HG02885 (cell line): ENCODE data around the gene PPP1CA.

Source experiments
- ATAC-seq: cut with Tn5 transposase; IDR thresholded peaks from one replicate; pipeline ENCODE4 v1.9.1; 2021; ENCODE audit warnings: mild to moderate bottlenecking; ENCODE audit not compliant: unreplicated experiment, poor library complexity

Gene PPP1CA

GRCh38 chr11:67390947-67391303 is 10.7 kb downstream of the PPP1CA start:
- ATAC-seq = no peak

- no peak for ATAC-seq
Observed at GRCh38 chr11:67389477-67389876, 12.2 kb downstream of the PPP1CA start.

- ATAC-seq = no peak
Observed at GRCh38 chr11:67387518-67387917, 14.1 kb downstream of the PPP1CA start.

GRCh38 chr11:67387069-67387468 is 14.6 kb downstream of the PPP1CA start:
- no peak for ATAC-seq

GRCh38 chr11:67384851-67385366 is 16.7 kb downstream of the PPP1CA start:
- ATAC-seq = no peak

- no peak for ATAC-seq
Observed at GRCh38 chr11:67382276-67383136, 19.2 kb downstream of the PPP1CA start.

- no peak for ATAC-seq
Observed at GRCh38 chr11:67381244-67381972, 20.2 kb downstream of the PPP1CA start.

GRCh38 chr11:67379061-67380058 is 22.3 kb downstream of the PPP1CA start:
- ATAC-seq = no peak

GRCh38 chr11:67378544-67378943 is 23.1 kb downstream of the PPP1CA start:
- no peak for ATAC-seq

GRCh38 chr11:67376873-67377808 is 24.5 kb downstream of the PPP1CA start:
- no peak for ATAC-seq

GRCh38 chr11:67376063-67376820 is 25.4 kb downstream of the PPP1CA start:
- ATAC-seq = no peak

- ATAC-seq = no peak
Observed at GRCh38 chr11:67375320-67376055, 26.2 kb downstream of the PPP1CA start.

- ATAC-seq = no peak
Observed at GRCh38 chr11:67374571-67375281, 26.9 kb downstream of the PPP1CA start.

GRCh38 chr11:67373648-67374570 is 27.7 kb downstream of the PPP1CA start:
- ATAC-seq = peak; percentile 26

GRCh38 chr11:67372993-67373647 is 28.5 kb downstream of the PPP1CA start, which contains the start of gene CLCF1:
Gene CLCF1, minus strand, starts transcription at chr11:67373598. Its CDS starts 59 bp downstream, at chr11:67373539.
- ATAC-seq = peak; percentile 5
